ENCODE data around the gene F11. TPM values are rescaled to one million over a fixed set of nuclear protein-coding genes. Genes with fewer than 3 reads are reported as not detected.
A peak's percentile ranks its signal among the peaks of the same experiment; 100 is the strongest.

The F11 gene
- total and polyA plus RNA-seq, 9 of the 15 experiments (the other 6 are each of a cell fraction or from before 2014, with no cell fraction given) = not detected

GRCh38 chr4:186258216-186258811 lies 7.7 kb upstream of the F11 start:
- H3K79me2 ChIP-seq (ENCODE audit: control insufficient read depth, insufficient read depth, low read length) = no peaks in the 10 kb centered on the region
- no peak overlapping the region for H3K4me2 ChIP-seq (ENCODE audit: insufficient read depth, low read length)
- intact Hi-C loops (cut with micrococcal nuclease) (loop anchor here (10.0 kb wide), 1 partner anchor 194 kb away; the partner anchor contains the start of gene TLR3), in situ Hi-C loops (cut with MboI) (no loop called here)
- no peaks in the 10 kb centered on the region for H3K36me3 ChIP-seq (ENCODE audit: control insufficient read depth, insufficient read depth, low read length)
- no peak for DNase-seq (ENCODE audit: extremely low read depth in 1 of 4, low spot score in 3 of 4)
- no peaks in the 10 kb centered on the region for H4K20me1 ChIP-seq (replicated peaks; ENCODE audit: control insufficient read depth, insufficient read depth, low read length)
- H3K9me3 ChIP-seq (replicated peaks; ENCODE audit: control insufficient read depth, insufficient read depth, low read depth, low read length) = no peaks in the 10 kb centered on the region
- H3K9me1 ChIP-seq (ENCODE audit: control insufficient read depth, insufficient read depth, low read length) = no peaks in the 10 kb centered on the region
- BruUV-seq (replicated peaks) = no TSS peak
- no peaks in the 10 kb centered on the region for H3K4me1 ChIP-seq (replicated peaks in 1 of 2; ENCODE audit: control insufficient read depth in 2 of 2, insufficient read depth in 2 of 2, low read length in 2 of 2)
- no peak overlapping the region for H3K4me3 ChIP-seq
- TF ChIP-seq CEBPB (tag; IDR thresholded peaks at IDR 0.05) (peak; percentile 27; the same call in 1 of the 2 replicates), HMG20A (CRISPR knock-in tag; conservative IDR thresholded peaks at IDR 0.05) (no peak), PCBP1 (IDR thresholded peaks at IDR 0.05; ENCODE audit: low read depth, low read length, poor library complexity, severe bottlenecking) (no peak), ZBTB33 (CRISPR knock-in tag; IDR thresholded peaks at IDR 0.05) (no peak), ZMIZ1 (IDR thresholded peaks at IDR 0.05; ENCODE audit: low read depth in 2 of 2, low read length in 2 of 2) (no peak)
- no peak for FAIRE-seq
- POLR2A ChIA-PET = no interaction called here
- ATAC-seq = no peak
- CTCF ChIA-PET (ENCODE audit: low intra/inter-chr PET ratio) = no interaction called here
- no peak overlapping the region for H3K9ac ChIP-seq (ENCODE audit: insufficient read depth in 1 of 2, low read depth in 2 of 2, low read length in 2 of 2)
- H3K27ac ChIP-seq (ENCODE audit: extremely low read depth, low read depth, low read length) = no peak overlapping the region
- H3K27me3 ChIP-seq (ENCODE audit: control insufficient read depth in 2 of 2, insufficient read depth in 2 of 2, low read length in 2 of 2) = peaks cover 19 to 36% of the 10 kb centered on the region in 2 experiments
- WGBS (ENCODE audit: insufficient coverage, low coverage, missing lambda C conversion rate) = 2% methylated on average over 9 of the region's 12 CpGs
- no peak overlapping the region for H2AFZ ChIP-seq (ENCODE audit: low read depth, low read length)
